Transverse colon (tissue), 4 donors: Measurements from ENCODE around the gene CDH22. TPM values are rescaled to one million over a fixed set of nuclear protein-coding genes. Genes with fewer than 3 reads are reported as not detected.

ENCODE experiments used
- DNase-seq: peaks from one replicate; pipeline ENCODE4 v3.0.0-alpha.2; 2019
- H3K27ac ChIP-seq, 4 donors: fragments of 200-600 bp; sonication (generic); 2 replicates each; pipeline ENCODE4 v1.5.1; 2016 to 2018; ENCODE audit warnings: inconsistent platforms in 4 of 4
- H3K27me3 ChIP-seq: fragments of 200-600 bp; sonication (generic); 2 replicates; pipeline ENCODE4 v1.5.1; 2017; ENCODE audit warnings: inconsistent platforms
- H3K36me3 ChIP-seq, 4 donors: fragments of 200-600 bp; sonication (generic); 2 replicates each; pipeline ENCODE4 v1.5.1; 2017 to 2019; ENCODE audit warnings: inconsistent platforms in 4 of 4
- H3K4me1 ChIP-seq, 4 donors: fragments of 200-600 bp; sonication (generic); 2 replicates each; pipeline ENCODE4 v1.5.1; 2017 to 2020; ENCODE audit warnings: inconsistent platforms in 4 of 4
- H3K4me3 ChIP-seq, 4 donors: fragments of 200-600 bp; sonication (generic); 1 replicate in 1 of 4; 2 replicates in 3 of 4; pipeline versions ENCODE4 v1.5.1 to v1.6.1; 2017 to 2019; ENCODE audit warnings: inconsistent platforms in 4 of 4
- H3K9me3 ChIP-seq, 2 donors: fragments of 200-600 bp; sonication (generic); 2 replicates each; pipeline ENCODE4 v1.5.1; 2017 to 2019; ENCODE audit warnings: inconsistent platforms in 2 of 2
- CTCF ChIP-seq, 5 experiments: fragments of 200-600 bp in 3 of 5; fragments of 450-650 bp in 2 of 5; sonication (generic) in 3 of 5; IDR thresholded peaks; 1 replicate in 2 of 5; 2 replicates in 3 of 5; pipeline ENCODE4 v1.5.1; 2016 to 2017; ENCODE audit warnings: antibody characterized with exemption in 5 of 5, inconsistent platforms in 3 of 5, mild to moderate bottlenecking in 2 of 5, moderate library complexity in 1 of 5
- EP300 ChIP-seq: sonication (generic); formaldehyde crosslinking; IDR thresholded peaks from one replicate; pipeline ENCODE4 v1.6.1; 2017; ENCODE audit warnings: antibody characterized with exemption, low read depth
- POLR2A ChIP-seq: fragments of 450-650 bp; IDR thresholded peaks from one replicate; pipeline ENCODE4 v1.6.1; 2016; ENCODE audit warnings: antibody characterized with exemption, mild to moderate bottlenecking, moderate library complexity
- POLR2AphosphoS5 ChIP-seq, 3 donors: sonication (generic); formaldehyde crosslinking; IDR thresholded peaks; one replicate each; pipeline ENCODE4 v1.6.1; 2016; ENCODE audit warnings: antibody characterized with exemption in 3 of 3
- WGBS, 2 donors: methylation state at CpG; one replicate each; pipeline ENCODE4 v1.1.5; 2018; ENCODE audit warnings: low coverage in 1 of 2; 5-methylcytosine and 5-hydroxymethylcytosine counted together
- in situ Hi-C, 4 donors: fragments of 200-750 bp; cut with MboI; loops; one replicate each; pipeline versions ENCODE4 v1.15.0 to v1.15.1; 2017; ENCODE audit warnings: low sequenced_read_pairs in 3 of 4, low pct_ligation_motif_present in 1 of 4, low pct_unique_long_range_greater_than_20kb in 1 of 4
- intact Hi-C: fragments of 100-400 bp; cut with DNase I; formaldehyde crosslinking; loops from one replicate; pipeline ENCODE4 v1.15.1; 2023; ENCODE audit warnings: low total_unique reads
- total RNA-seq, 4 donors: library from RNA; depleted of rRNA; stranded (reverse); fragments of >200 nt; gene quantifications; one replicate each; pipeline ENCODE4 v1.1.0, GENCODE V29; 2016

The CDH22 gene
- total RNA-seq, 4 donors from 2014 or later = not detected

- in situ Hi-C loops (no loop called here), intact Hi-C loops (no loop called here)
- Histone ChIP-seq H3K27me3 (peaks cover 28% of the 10 kb centered on the region), H3K27ac (no peak overlapping the region), H3K9me3 (no peaks in the 10 kb centered on the region), H3K36me3 (no peaks in the 10 kb centered on the region), H3K4me1 (no peaks in the 10 kb centered on the region), H3K4me3 (no peak overlapping the region)
- DNase-seq = no peak
- WGBS, 2 donors = 42% methylated on average over 16 of the region's 17 CpGs; no CpG with 5 or more reads in 1 of the 2 donors
- TF ChIP-seq POLR2A = no peak
- no peak for TF ChIP-seq CTCF (IDR thresholded peaks at IDR 0.05)
- no peak for TF ChIP-seq POLR2AphosphoS5 (IDR thresholded peaks at IDR 0.05)
- no peak for TF ChIP-seq EP300
Measured at GRCh38 chr20:46215913-46216707, 92.2 kb downstream of the CDH22 start.

GRCh38 chr20:46214824-46215488, 93.3 kb downstream of the CDH22 start:
- H3K27ac ChIP-seq = no peak overlapping the region
- DNase-seq = no peak
- no peaks in the 10 kb centered on the region for H3K4me1 ChIP-seq
- 57 to 70% methylated on average over 4 of the region's 4 CpGs for WGBS, 2 donors
- H3K36me3 ChIP-seq = no peaks in the 10 kb centered on the region
- no peak overlapping the region for H3K4me3 ChIP-seq
- H3K9me3 ChIP-seq = no peaks in the 10 kb centered on the region
- H3K27me3 ChIP-seq = peaks cover 37% of the 10 kb centered on the region
- TF ChIP-seq POLR2A (no peak), POLR2AphosphoS5 (IDR thresholded peaks at IDR 0.05) (no peak), EP300 (no peak), CTCF (IDR thresholded peaks at IDR 0.05) (no peak)
- in situ Hi-C loops (no loop called here), intact Hi-C loops (no loop called here)

- Histone ChIP-seq H3K27me3 (peaks cover 44% of the 10 kb centered on the region), H3K4me1 (no peaks in the 10 kb centered on the region), H3K9me3 (no peaks in the 10 kb centered on the region), H3K4me3 (no peak overlapping the region), H3K36me3 (no peaks in the 10 kb centered on the region), H3K27ac (no peak overlapping the region)
- no peak for DNase-seq
- 56 to 61% methylated on average over 4 to 8 of the region's 8 CpGs for WGBS, 2 donors
- intact Hi-C loops = no loop called here
- in situ Hi-C loops = no loop called here
- TF ChIP-seq POLR2A = no peak
- no peak for TF ChIP-seq EP300
- no peak for TF ChIP-seq CTCF (IDR thresholded peaks at IDR 0.05)
- no peak for TF ChIP-seq POLR2AphosphoS5 (IDR thresholded peaks at IDR 0.05)
Measured at GRCh38 chr20:46213946-46214823, 94.1 kb downstream of the CDH22 start.

- no peaks in the 10 kb centered on the region for H3K36me3 ChIP-seq
- no peaks in the 10 kb centered on the region for H3K4me1 ChIP-seq
- WGBS, 2 donors = 49% methylated on average over 11 of the region's 11 CpGs; no CpG with 5 or more reads in 1 of the 2 donors
- H3K27ac ChIP-seq = no peak overlapping the region
- TF ChIP-seq POLR2AphosphoS5 (IDR thresholded peaks at IDR 0.05) = no peak
- no peak for TF ChIP-seq CTCF (IDR thresholded peaks at IDR 0.05)
- TF ChIP-seq POLR2A = no peak
- no peak for TF ChIP-seq EP300
- H3K9me3 ChIP-seq = no peaks in the 10 kb centered on the region
- intact Hi-C loops = no loop called here
- H3K4me3 ChIP-seq = no peak overlapping the region
- in situ Hi-C loops = no loop called here
- peaks cover 50% of the 10 kb centered on the region for H3K27me3 ChIP-seq
- no peak for DNase-seq
Measured at GRCh38 chr20:46212876-46213275, 95.4 kb downstream of the CDH22 start.
